IgD-negative memory B cell (primary cell): ENCODE measurements around the gene ARL6IP4. TPM values are rescaled to one million over a fixed set of nuclear protein-coding genes. Genes with fewer than 3 reads are reported as not detected.
A peak's percentile ranks its signal among the peaks of the same experiment; 100 is the strongest.

ENCODE experiments used
- H3K27ac Mint-ChIP-seq, 3 donors: one replicate each; pipeline ENCODE4 v1.8.0; 2020 to 2022; ENCODE audit warnings: mild to moderate bottlenecking in 3 of 3, mixed read lengths in 3 of 3, moderate library complexity in 1 of 3
- H3K27me3 Mint-ChIP-seq: one replicate; pipeline ENCODE4 v1.8.0; 2021; ENCODE audit warnings: mixed read lengths
- H3K36me3 Mint-ChIP-seq: one replicate; pipeline ENCODE4 v1.8.0; 2020; ENCODE audit warnings: mild to moderate bottlenecking, mixed read lengths
- H3K4me1 Mint-ChIP-seq, 3 donors: one replicate each; pipeline ENCODE4 v1.8.0; 2020 to 2022; ENCODE audit warnings: mixed read lengths in 3 of 3, mild to moderate bottlenecking in 1 of 3
- H3K4me3 Mint-ChIP-seq, 4 donors: one replicate each; pipeline ENCODE4 v1.8.0; 2020 to 2022; ENCODE audit warnings: mild to moderate bottlenecking in 4 of 4, mixed read lengths in 4 of 4, moderate library complexity in 3 of 4
- H3K9me3 Mint-ChIP-seq, 3 donors: one replicate each; pipeline ENCODE4 v1.8.0; 2020 to 2021; ENCODE audit warnings: mixed read lengths in 3 of 3, mild to moderate bottlenecking in 1 of 3
- polyA plus RNA-seq: library from polyadenylated mRNA; unstranded; fragments of 300-500 nt; fragmentation: Illumina TruSeq; gene quantifications from one replicate; pipeline ENCODE4 v1.2.3, GENCODE V29; 2021

ARL6IP4 gene
- polyA plus RNA-seq, 1 donor from 2014 or later, result 296 TPM

GRCh38 chr12:122949816-122950675 is 30.4 kb upstream of the ARL6IP4 start:
- Mint-ChIP-seq H3K27me3 (no peaks in the 10 kb centered on the region), H3K4me3 (no peak overlapping the region), H3K36me3 (no peaks in the 10 kb centered on the region), H3K4me1 (peaks cover 13 to 27% (median 22%) of the 10 kb centered on the region in 3 donors), H3K9me3 (no peaks in the 10 kb centered on the region), H3K27ac (no peak overlapping the region)

- Mint-ChIP-seq H3K9me3 (no peaks in the 10 kb centered on the region), H3K4me3 (no peak overlapping the region), H3K27ac (no peak overlapping the region), H3K36me3 (no peaks in the 10 kb centered on the region), H3K4me1 (peaks cover 13 to 26% (median 22%) of the 10 kb centered on the region in 3 donors), H3K27me3 (no peaks in the 10 kb centered on the region)
These were observed 29.1 kb upstream of the ARL6IP4 start for GRCh38 chr12:122951406-122951805.

GRCh38 chr12:122951979-122952892 is 28.2 kb upstream of the ARL6IP4 start:
- H3K27me3 Mint-ChIP-seq, result no peaks in the 10 kb centered on the region
- H3K4me3 Mint-ChIP-seq, result no peak overlapping the region
- no peaks in the 10 kb centered on the region for H3K9me3 Mint-ChIP-seq
- peaks cover 9 to 18% (median 15%) of the 10 kb centered on the region in 3 donors for H3K4me1 Mint-ChIP-seq
- H3K27ac Mint-ChIP-seq, result peak overlapping the region in 1 of 3 donors; percentile 77
- H3K36me3 Mint-ChIP-seq, result no peaks in the 10 kb centered on the region

GRCh38 chr12:122955156-122955555 is 25.3 kb upstream of the ARL6IP4 start:
- Mint-ChIP-seq H3K4me3 (no peak overlapping the region), H3K27ac (no peak overlapping the region), H3K36me3 (no peaks in the 10 kb centered on the region), H3K4me1 (peaks cover 6 to 13% (median 6%) of the 10 kb centered on the region in 3 donors), H3K27me3 (no peaks in the 10 kb centered on the region), H3K9me3 (no peaks in the 10 kb centered on the region)

- Mint-ChIP-seq H3K9me3 (no peaks in the 10 kb centered on the region), H3K4me1 (peaks cover 5 to 13% (median 6%) of the 10 kb centered on the region in 3 donors), H3K36me3 (no peaks in the 10 kb centered on the region), H3K4me3 (no peak overlapping the region), H3K27ac (no peak overlapping the region), H3K27me3 (no peaks in the 10 kb centered on the region)
These were observed 24.4 kb upstream of the ARL6IP4 start for GRCh38 chr12:122956035-122956434.

- no peaks in the 10 kb centered on the region for H3K9me3 Mint-ChIP-seq
- H3K27me3 Mint-ChIP-seq, result no peaks in the 10 kb centered on the region
- H3K36me3 Mint-ChIP-seq, result no peaks in the 10 kb centered on the region
- no peak overlapping the region for H3K27ac Mint-ChIP-seq
- H3K4me3 Mint-ChIP-seq, result no peak overlapping the region
- no peaks in the 10 kb centered on the region for H3K4me1 Mint-ChIP-seq
These were observed 22.1 kb upstream of the ARL6IP4 start for GRCh38 chr12:122958198-122958888.

GRCh38 chr12:122959566-122960192 is 20.8 kb upstream of the ARL6IP4 start:
- no peaks in the 10 kb centered on the region for H3K9me3 Mint-ChIP-seq
- no peaks in the 10 kb centered on the region for H3K27me3 Mint-ChIP-seq
- peak overlapping the region in 1 of 3 donors; percentile 50 for H3K27ac Mint-ChIP-seq
- no peak overlapping the region for H3K4me3 Mint-ChIP-seq
- H3K4me1 Mint-ChIP-seq, result peaks cover under 1 to 2% (median 1%) of the 10 kb centered on the region in 3 donors
- H3K36me3 Mint-ChIP-seq, result no peaks in the 10 kb centered on the region

GRCh38 chr12:122960193-122960569 is 20.3 kb upstream of the ARL6IP4 start:
- peak overlapping the region in 1 of 3 donors; percentile 50 for H3K27ac Mint-ChIP-seq
- no peaks in the 10 kb centered on the region for H3K27me3 Mint-ChIP-seq
- H3K4me3 Mint-ChIP-seq, result no peak overlapping the region
- no peaks in the 10 kb centered on the region for H3K9me3 Mint-ChIP-seq
- peaks cover 4 to 5% (median 4%) of the 10 kb centered on the region in 3 donors for H3K4me1 Mint-ChIP-seq
- H3K36me3 Mint-ChIP-seq, result no peaks in the 10 kb centered on the region

- Mint-ChIP-seq H3K27me3 (no peaks in the 10 kb centered on the region), H3K27ac (no peak overlapping the region), H3K4me1 (peaks cover 4 to 6% (median 5%) of the 10 kb centered on the region in 3 donors), H3K36me3 (no peaks in the 10 kb centered on the region), H3K9me3 (no peaks in the 10 kb centered on the region), H3K4me3 (no peak overlapping the region)
These were observed 18.8 kb upstream of the ARL6IP4 start for GRCh38 chr12:122961531-122962329.

- Mint-ChIP-seq H3K4me1 (peaks cover 6 to 14% (median 8%) of the 10 kb centered on the region in 3 donors), H3K27me3 (no peaks in the 10 kb centered on the region), H3K4me3 (no peak overlapping the region), H3K9me3 (no peaks in the 10 kb centered on the region), H3K27ac (no peak overlapping the region), H3K36me3 (no peaks in the 10 kb centered on the region)
These were observed 16.6 kb upstream of the ARL6IP4 start for GRCh38 chr12:122963941-122964265.

GRCh38 chr12:122964439-122965257 is 15.8 kb upstream of the ARL6IP4 start:
- Mint-ChIP-seq H3K27ac (peak overlapping the region in 1 of 3 donors; percentile 48), H3K36me3 (no peaks in the 10 kb centered on the region), H3K4me1 (peaks cover 7 to 17% (median 8%) of the 10 kb centered on the region in 3 donors)

GRCh38 chr12:122965321-122965751 is 15.1 kb upstream of the ARL6IP4 start:
- H3K27me3 Mint-ChIP-seq, result no peaks in the 10 kb centered on the region
- no peak overlapping the region for H3K27ac Mint-ChIP-seq

More at GRCh38 chr12:122964439-122965257, 15.8 kb upstream of the ARL6IP4 start:
- Mint-ChIP-seq H3K9me3 (no peaks in the 10 kb centered on the region), H3K27me3 (no peaks in the 10 kb centered on the region), H3K4me3 (peak overlapping the region in 3 of 4 donors; percentile 64 to 79 (median 69))

More at GRCh38 chr12:122965321-122965751, 15.1 kb upstream of the ARL6IP4 start:
- Mint-ChIP-seq H3K4me1 (peaks cover 8 to 19% (median 8%) of the 10 kb centered on the region in 3 donors), H3K36me3 (no peaks in the 10 kb centered on the region), H3K4me3 (peak overlapping the region in 2 of 4 donors; percentile 69 to 70), H3K9me3 (no peaks in the 10 kb centered on the region)
